ENCODE results near the gene TTC21B. TPM values are rescaled to one million over a fixed set of nuclear protein-coding genes. Genes with fewer than 3 reads are reported as not detected.

The TTC21B gene
- total RNA-seq, 1 experiment from 2014 or later: 9.8 TPM

GRCh38 chr2:165953306-165953654, 296 bp downstream of the TTC21B start:
- ChIA-PET POLR2A (ENCODE audit: unreplicated experiment) (interaction anchor here (0.6 kb wide), 4 partner anchors 204 to 973 kb away, joined by 3 to 6 read pairs (median 3); no protein-coding TSS in a partner anchor), CTCF (interaction anchor here (0.5 to 0.8 kb wide), 3 partner anchors 59 to 447 kb away, joined by 3 to 5 read pairs (median 5); partner anchors contain the start of gene SCN1A)
- Histone ChIP-seq H3K36me3 (ENCODE audit: low read depth) (no peaks in the 10 kb centered on the region), H3K27ac (no peak overlapping the region), H3K9me2 (ENCODE audit: insufficient read depth) (no peaks in the 10 kb centered on the region), H3K9me3 (ENCODE audit: insufficient read depth, low read depth) (no peaks in the 10 kb centered on the region), H4K20me1 (ENCODE audit: insufficient read depth) (no peaks in the 10 kb centered on the region), H2AFZ (peak overlapping the region; percentile 70), H3K79me2 (ENCODE audit: low read depth) (no peaks in the 10 kb centered on the region), H3K4me3 (peak overlapping the region; percentile 90), H3K4me2 (peak overlapping the region; percentile 90), H3K27me3 (ENCODE audit: insufficient read depth, low read depth) (no peaks in the 10 kb centered on the region), H3K4me1 (replicated peaks; ENCODE audit: insufficient read depth) (peaks cover 7% of the 10 kb centered on the region), H3F3A (ENCODE audit: insufficient read depth, low read depth) (0 out of 2 replicates have a peak, but pooled peaks cover 6% of the 10 kb centered on the region)
- TF ChIP-seq EZH2 (IDR thresholded peaks at IDR 0.05; ENCODE audit: low read depth): no peak
- TF ChIP-seq CTCF (conservative IDR thresholded peaks at IDR 0.05): no peak
- intact Hi-C loops (cut with micrococcal nuclease; ENCODE audit: unreplicated experiment): loop anchor here (2.0 to 5.0 kb wide), 2 partner anchors 174 to 466 kb away; partner anchors contain the start of gene SCN1A
- DNase-seq: peak in 1 of 2 experiments; percentile 48
- no TSS peak for BruUV-seq (replicated peaks)

GRCh38 chr2:165952741-165953211, 800 bp downstream of the TTC21B start:
- Histone ChIP-seq H3K4me1 (replicated peaks; ENCODE audit: insufficient read depth) (peaks cover 7% of the 10 kb centered on the region), H3K9me3 (ENCODE audit: insufficient read depth, low read depth) (no peaks in the 10 kb centered on the region), H3F3A (ENCODE audit: insufficient read depth, low read depth) (0 out of 2 replicates have a peak, but pooled peaks cover 6% of the 10 kb centered on the region), H3K27ac (no peak overlapping the region), H3K9me2 (ENCODE audit: insufficient read depth) (no peaks in the 10 kb centered on the region), H3K4me3 (peak overlapping the region; percentile 90), H3K36me3 (ENCODE audit: low read depth) (no peaks in the 10 kb centered on the region), H3K27me3 (ENCODE audit: insufficient read depth, low read depth) (no peaks in the 10 kb centered on the region), H2AFZ (peak overlapping the region; percentile 70), H3K79me2 (ENCODE audit: low read depth) (no peaks in the 10 kb centered on the region), H3K4me2 (peak overlapping the region; percentile 90), H4K20me1 (ENCODE audit: insufficient read depth) (no peaks in the 10 kb centered on the region)
- POLR2A ChIA-PET (ENCODE audit: unreplicated experiment): interaction anchor here (0.6 kb wide), 1 partner anchor 972 kb away, joined by 3 read pairs; no protein-coding TSS in a partner anchor
- CTCF ChIA-PET: interaction anchor here (0.8 kb wide), 1 partner anchor 175 kb away, joined by 5 read pairs; the partner anchor contains the start of gene SCN1A
- BruUV-seq (replicated peaks): TSS peak; percentile 57
- DNase-seq: no peak
- intact Hi-C loops (cut with micrococcal nuclease; ENCODE audit: unreplicated experiment): loop anchor here (2.0 to 5.0 kb wide), 2 partner anchors 175 to 466 kb away; partner anchors contain the start of gene SCN1A
- no peak for TF ChIP-seq EZH2 (IDR thresholded peaks at IDR 0.05; ENCODE audit: low read depth)
- no peak for TF ChIP-seq CTCF (conservative IDR thresholded peaks at IDR 0.05)

GRCh38 chr2:165952085-165952484, 1.5 kb downstream of the TTC21B start:
- TF ChIP-seq EZH2 (IDR thresholded peaks at IDR 0.05; ENCODE audit: low read depth) (no peak), CTCF (conservative IDR thresholded peaks at IDR 0.05) (no peak)
- Histone ChIP-seq H4K20me1 (ENCODE audit: insufficient read depth) (no peaks in the 10 kb centered on the region), H3K4me3 (peak overlapping the region; percentile 90; the same call in 1 of the 2 replicates), H3K27me3 (ENCODE audit: insufficient read depth, low read depth) (no peaks in the 10 kb centered on the region), H3K4me2 (peak overlapping the region; percentile 90), H3K36me3 (ENCODE audit: low read depth) (no peaks in the 10 kb centered on the region), H3K79me2 (ENCODE audit: low read depth) (no peaks in the 10 kb centered on the region), H3F3A (ENCODE audit: insufficient read depth, low read depth) (0 out of 2 replicates have a peak, but pooled peaks cover 6% of the 10 kb centered on the region), H3K4me1 (replicated peaks; ENCODE audit: insufficient read depth) (peaks cover 7% of the 10 kb centered on the region), H3K9me3 (ENCODE audit: insufficient read depth, low read depth) (no peaks in the 10 kb centered on the region), H3K9me2 (ENCODE audit: insufficient read depth) (no peaks in the 10 kb centered on the region), H3K27ac (no peak overlapping the region), H2AFZ (no peak overlapping the region)
- ChIA-PET CTCF (no interaction called here), POLR2A (ENCODE audit: unreplicated experiment) (no interaction called here)
- no TSS peak for BruUV-seq (replicated peaks)
- intact Hi-C loops (cut with micrococcal nuclease; ENCODE audit: unreplicated experiment): loop anchor here (2.0 to 5.0 kb wide), 2 partner anchors 175 to 467 kb away; partner anchors contain the start of gene SCN1A
- no peak for DNase-seq

Measured in PC-9 (cell line).